GM21619 (cell line): ENCODE measurements around the gene DIO3.

Experiments used
- ATAC-seq: cut with Tn5 transposase; IDR thresholded peaks from one replicate; pipeline ENCODE4 v1.9.1; 2021; ENCODE audit not compliant: unreplicated experiment

DIO3 gene

GRCh38 chr14:101561145-101561896 lies at the start of gene DIO3:
TSS of gene DIO3 (plus strand) at chr14:101561495.
- ATAC-seq, result no peak

GRCh38 chr14:101511620-101512375 lies 49.5 kb upstream of the DIO3 start:
- no peak for ATAC-seq

- no peak for ATAC-seq
Observed at GRCh38 chr14:101512376-101512695, 49.0 kb upstream of the DIO3 start.

- ATAC-seq, result no peak
Observed at GRCh38 chr14:101514136-101514535, 47.2 kb upstream of the DIO3 start.

GRCh38 chr14:101516401-101516800 lies 44.9 kb upstream of the DIO3 start:
- no peak for ATAC-seq

GRCh38 chr14:101518611-101519473 lies 42.5 kb upstream of the DIO3 start:
- no peak for ATAC-seq

- ATAC-seq, result no peak
Observed at GRCh38 chr14:101520621-101521472, 40.4 kb upstream of the DIO3 start.

GRCh38 chr14:101521473-101521915 lies 39.8 kb upstream of the DIO3 start:
- no peak for ATAC-seq

GRCh38 chr14:101521978-101522377 lies 39.3 kb upstream of the DIO3 start:
- ATAC-seq, result no peak

- no peak for ATAC-seq
Observed at GRCh38 chr14:101525640-101526527, 35.4 kb upstream of the DIO3 start.

- ATAC-seq, result no peak
Observed at GRCh38 chr14:101527987-101528386, 33.3 kb upstream of the DIO3 start.

GRCh38 chr14:101529079-101529478 lies 32.2 kb upstream of the DIO3 start:
- no peak for ATAC-seq

- no peak for ATAC-seq
Observed at GRCh38 chr14:101534198-101534597, 27.1 kb upstream of the DIO3 start.

GRCh38 chr14:101535232-101535631 lies 26.1 kb upstream of the DIO3 start:
- no peak for ATAC-seq

- no peak for ATAC-seq
Observed at GRCh38 chr14:101535701-101536207, 25.5 kb upstream of the DIO3 start.

GRCh38 chr14:101537286-101537685 lies 24.0 kb upstream of the DIO3 start:
- ATAC-seq, result no peak

- ATAC-seq, result no peak
Observed at GRCh38 chr14:101538878-101539277, 22.4 kb upstream of the DIO3 start.

- no peak for ATAC-seq
Observed at GRCh38 chr14:101539880-101540279, 21.4 kb upstream of the DIO3 start.
